Spleen (tissue), 7 donors: Measurements from ENCODE around the gene CHRM3.

Experiments used
- POLR2A ChIP-seq, 3 donors: fragments of 450-650 bp; IDR thresholded peaks; one replicate each; pipeline ENCODE4 v1.5.1; 2017; ENCODE audit warnings: antibody characterized with exemption in 3 of 3, mild to moderate bottlenecking in 1 of 3
- POLR2AphosphoS5 ChIP-seq, 3 donors: sonication (generic); formaldehyde crosslinking; IDR thresholded peaks; one replicate each; pipeline ENCODE4 v1.5.1; 2017; ENCODE audit warnings: antibody characterized with exemption in 3 of 3
- TF ChIP-seq, protein P1 (sequence below), 11 experiments: fragments of 200-600 bp in 7 of 11; fragments of 450-650 bp in 4 of 11; sonication (generic) in 4 of 11; IDR thresholded peaks in 8 of 11; conservative IDR thresholded peaks in 3 of 11; 1 replicate in 7 of 11; 2 replicates in 4 of 11; pipeline versions ENCODE4 v1.4.0 to v1.8.0; 2016 to 2021; ENCODE audit warnings: antibody characterized with exemption in 11 of 11, inconsistent platforms in 4 of 11, mild to moderate bottlenecking in 1 of 11
- donor health status: DM: no; HTN: no; CAD: no; lungs with moderate emphysema.
- donor health status: DM: no; HTN: no; CAD: no.
- donor health status: DM: no; HTN: no; CAD: no.

DNA sequence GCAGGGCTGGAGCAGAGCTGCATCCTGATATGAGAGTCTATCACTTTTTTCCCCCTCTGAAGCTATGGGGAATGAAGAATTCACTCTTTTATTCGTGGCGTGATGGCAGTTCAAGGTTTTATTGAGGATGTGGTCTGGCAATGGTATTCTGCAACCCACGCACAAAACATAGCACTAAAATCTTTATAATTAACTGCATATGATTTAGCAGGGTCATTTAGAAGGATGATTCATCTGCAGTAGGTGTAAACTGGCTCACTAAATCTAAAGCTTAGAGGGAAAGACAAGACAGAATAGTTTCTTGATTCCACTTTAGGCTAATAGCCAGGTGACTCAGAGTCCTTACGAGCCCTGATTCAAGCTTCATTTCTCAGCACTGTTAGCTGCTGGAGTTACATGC is 25.0 kb upstream of the CHRM3 start:
- TF ChIP-seq, protein P1, sequence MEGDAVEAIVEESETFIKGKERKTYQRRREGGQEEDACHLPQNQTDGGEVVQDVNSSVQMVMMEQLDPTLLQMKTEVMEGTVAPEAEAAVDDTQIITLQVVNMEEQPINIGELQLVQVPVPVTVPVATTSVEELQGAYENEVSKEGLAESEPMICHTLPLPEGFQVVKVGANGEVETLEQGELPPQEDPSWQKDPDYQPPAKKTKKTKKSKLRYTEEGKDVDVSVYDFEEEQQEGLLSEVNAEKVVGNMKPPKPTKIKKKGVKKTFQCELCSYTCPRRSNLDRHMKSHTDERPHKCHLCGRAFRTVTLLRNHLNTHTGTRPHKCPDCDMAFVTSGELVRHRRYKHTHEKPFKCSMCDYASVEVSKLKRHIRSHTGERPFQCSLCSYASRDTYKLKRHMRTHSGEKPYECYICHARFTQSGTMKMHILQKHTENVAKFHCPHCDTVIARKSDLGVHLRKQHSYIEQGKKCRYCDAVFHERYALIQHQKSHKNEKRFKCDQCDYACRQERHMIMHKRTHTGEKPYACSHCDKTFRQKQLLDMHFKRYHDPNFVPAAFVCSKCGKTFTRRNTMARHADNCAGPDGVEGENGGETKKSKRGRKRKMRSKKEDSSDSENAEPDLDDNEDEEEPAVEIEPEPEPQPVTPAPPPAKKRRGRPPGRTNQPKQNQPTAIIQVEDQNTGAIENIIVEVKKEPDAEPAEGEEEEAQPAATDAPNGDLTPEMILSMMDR (IDR thresholded peaks at IDR 0.05 in 8 of 11, conservative IDR thresholded peaks at IDR 0.05 in 3 of 11), result no peak
- no peak for TF ChIP-seq POLR2AphosphoS5 (IDR thresholded peaks at IDR 0.05)
- TF ChIP-seq POLR2A (IDR thresholded peaks at IDR 0.05), result no peak
